OCI-LY1 (cell line): ENCODE results near the gene UBXN10.

Experiments used
- H2AFZ ChIP-seq: fragments of 200-600 bp; sonication (generic), shearing (Covaris generic); 2 replicates; pipeline ENCODE4 v1.6.0; 2014; ENCODE audit warnings: antibody characterized with exemption, mild to moderate bottlenecking, low read length
- H3F3A ChIP-seq: fragments of 200-600 bp; sonication (generic), shearing (Covaris generic); 2 replicates; pipeline ENCODE4 v1.6.0; 2014; ENCODE audit warnings: mild to moderate bottlenecking, antibody characterized with exemption, low read length, moderate library complexity; ENCODE audit not compliant: insufficient read depth
- H3K27ac ChIP-seq: fragments of 200-600 bp; sonication (generic); 2 replicates; pipeline ENCODE4 v1.5.1; 2014; ENCODE audit warnings: low read length, mixed run types, mild to moderate bottlenecking, low read depth; ENCODE audit not compliant: poor library complexity, severe bottlenecking
- H3K27me3 ChIP-seq: fragments of 200-600 bp; sonication (generic); 2 replicates; pipeline ENCODE4 v1.6.0; 2014; ENCODE audit warnings: antibody characterized with exemption, mild to moderate bottlenecking, low read length, moderate library complexity; ENCODE audit not compliant: insufficient read depth
- H3K36me3 ChIP-seq: fragments of 200-600 bp; sonication (generic); 2 replicates; pipeline ENCODE4 v1.6.1; 2014; ENCODE audit warnings: mild to moderate bottlenecking, antibody characterized with exemption, low read length, moderate library complexity, mixed read lengths; ENCODE audit not compliant: insufficient read depth
- H3K4me1 ChIP-seq: fragments of 200-600 bp; sonication (generic); 2 replicates; pipeline ENCODE4 v1.5.1; 2014; ENCODE audit warnings: mild to moderate bottlenecking, low read length, moderate library complexity; ENCODE audit not compliant: insufficient read depth, severe bottlenecking
- H3K4me2 ChIP-seq: fragments of 200-600 bp; sonication (generic), shearing (Covaris generic); 2 replicates; pipeline ENCODE4 v1.6.1; 2014; ENCODE audit warnings: low read length
- H3K4me3 ChIP-seq: fragments of 200-600 bp; sonication (generic); 2 replicates; pipeline ENCODE4 v1.5.1; 2014; ENCODE audit warnings: low read length, low read depth, mild to moderate bottlenecking, mixed read lengths; ENCODE audit not compliant: poor library complexity, severe bottlenecking
- H3K79me2 ChIP-seq: fragments of 200-600 bp; shearing (Covaris generic); 2 replicates; pipeline ENCODE4 v1.6.1; 2016; ENCODE audit warnings: mixed run types, low read length, mixed read lengths; ENCODE audit not compliant: insufficient read depth
- H3K9ac ChIP-seq: fragments of 200-600 bp; sonication (generic), shearing (Covaris generic); 2 replicates; pipeline ENCODE4 v1.6.1; 2014; ENCODE audit warnings: mild to moderate bottlenecking, low read length, mixed read lengths
- H3K9me2 ChIP-seq: fragments of 200-600 bp; sonication (generic), shearing (Covaris generic); 2 replicates; pipeline ENCODE4 v1.6.1; 2014; ENCODE audit warnings: low read depth, mild to moderate bottlenecking, low read length, mixed read lengths
- H3K9me3 ChIP-seq: fragments of 200-600 bp; shearing (Covaris generic); 2 replicates; pipeline ENCODE4 v1.6.1; 2014; ENCODE audit warnings: low read length, mixed read lengths
- H4K20me1 ChIP-seq: fragments of 200-600 bp; sonication (generic), shearing (Covaris generic); 2 replicates; pipeline ENCODE4 v1.6.0; 2016; ENCODE audit warnings: mild to moderate bottlenecking, low read length; ENCODE audit not compliant: insufficient read depth
- CTCF ChIP-seq: fragments of 200-600 bp; sonication (generic), shearing (Covaris generic); IDR thresholded peaks from 2 replicates; pipeline ENCODE4 v1.5.1; 2017; ENCODE audit warnings: mild to moderate bottlenecking, antibody characterized with exemption, low read length, moderate library complexity, mixed read lengths
- EZH2 ChIP-seq: fragments of 200-600 bp; sonication (generic), shearing (Covaris generic); IDR thresholded peaks from 2 replicates; pipeline ENCODE4 v1.8.0; 2017; ENCODE audit warnings: borderline replicate concordance, mixed run types, mild to moderate bottlenecking, antibody characterized with exemption, low read length, moderate library complexity, mixed read lengths

The UBXN10 gene

GRCh38 chr1:20150326-20150705, 35.6 kb upstream of the UBXN10 start:
- H3K27ac ChIP-seq = no peak overlapping the region
- H3F3A ChIP-seq = no peaks in the 10 kb centered on the region
- no peaks in the 10 kb centered on the region for H3K9me3 ChIP-seq
- H3K27me3 ChIP-seq = no peaks in the 10 kb centered on the region
- TF ChIP-seq EZH2 (no peak), CTCF (no peak)
- H3K4me1 ChIP-seq = peaks cover 6% of the 10 kb centered on the region
- no peak overlapping the region for H3K4me2 ChIP-seq
- H3K9me2 ChIP-seq = no peaks in the 10 kb centered on the region
- no peaks in the 10 kb centered on the region for H4K20me1 ChIP-seq
- no peak overlapping the region for H3K4me3 ChIP-seq
- H2AFZ ChIP-seq = no peak overlapping the region
- no peaks in the 10 kb centered on the region for H3K79me2 ChIP-seq
- H3K36me3 ChIP-seq = no peaks in the 10 kb centered on the region
- H3K9ac ChIP-seq = no peak overlapping the region

GRCh38 chr1:20150969-20151368, 34.9 kb upstream of the UBXN10 start:
- peaks cover 6% of the 10 kb centered on the region for H3K4me1 ChIP-seq
- TF ChIP-seq EZH2 = no peak
- no peak for TF ChIP-seq CTCF
- H3K4me3 ChIP-seq = no peak overlapping the region
- H3K27me3 ChIP-seq = no peaks in the 10 kb centered on the region
- no peaks in the 10 kb centered on the region for H3F3A ChIP-seq
- no peaks in the 10 kb centered on the region for H3K9me3 ChIP-seq
- H3K27ac ChIP-seq = no peak overlapping the region
- H3K9me2 ChIP-seq = no peaks in the 10 kb centered on the region
- no peak overlapping the region for H3K9ac ChIP-seq
- H3K4me2 ChIP-seq = no peak overlapping the region
- H3K36me3 ChIP-seq = no peaks in the 10 kb centered on the region
- H2AFZ ChIP-seq = no peak overlapping the region
- no peaks in the 10 kb centered on the region for H4K20me1 ChIP-seq
- H3K79me2 ChIP-seq = no peaks in the 10 kb centered on the region

- no peaks in the 10 kb centered on the region for H3K9me3 ChIP-seq
- no peak overlapping the region for H3K27ac ChIP-seq
- peak overlapping the region; percentile 69 for H3K4me2 ChIP-seq
- H3K79me2 ChIP-seq = no peaks in the 10 kb centered on the region
- no peaks in the 10 kb centered on the region for H3F3A ChIP-seq
- H3K4me1 ChIP-seq = peaks cover 6% of the 10 kb centered on the region
- H4K20me1 ChIP-seq = no peaks in the 10 kb centered on the region
- H3K9ac ChIP-seq = peak overlapping the region; percentile 53; the same call in 1 of the 2 replicates
- H3K9me2 ChIP-seq = no peaks in the 10 kb centered on the region
- H3K36me3 ChIP-seq = no peaks in the 10 kb centered on the region
- H3K4me3 ChIP-seq = peak overlapping the region; percentile 54
- peak; percentile 91 for TF ChIP-seq CTCF
- TF ChIP-seq EZH2 = no peak
- no peak overlapping the region; the same call in 1 of the 2 replicates for H2AFZ ChIP-seq
- H3K27me3 ChIP-seq = no peaks in the 10 kb centered on the region
Measured at GRCh38 chr1:20151906-20152598, 33.8 kb upstream of the UBXN10 start.
